A673 (cell line): ENCODE results near the gene ZSCAN32. TPM values are rescaled to one million over a fixed set of nuclear protein-coding genes. Genes with fewer than 3 reads are reported as not detected.

Experiments
- BruUV-seq: library from RNA; stranded (reverse); fragments of 400-500 nt; replicated peaks from 2 replicates; lab custom pipeline; 2021; lab: Mats Ljungman, UMichigan
- CTCF ChIA-PET: fragments of 300-600 bp; sonication (Branson Sonifier 250); formaldehyde crosslinking; loops from one replicate; lab custom pipeline; 2022; ENCODE audit warnings: antibody characterized with exemption; lab: Charles Lee
- POLR2A ChIA-PET: fragments of 300-600 bp; sonication (Branson Sonifier 250); formaldehyde crosslinking; loops from one replicate; lab custom pipeline; 2022; ENCODE audit warnings: antibody characterized with exemption; ENCODE audit not compliant: low non-redundant PET; lab: Charles Lee
- DNase-seq: peaks from one replicate; pipeline ENCODE4 v3.0.0-alpha.2; 2015; ENCODE audit warnings: low spot score
- H3K27ac ChIP-seq: fragments of 200-600 bp; sonication (generic); 2 replicates; pipeline ENCODE4 v1.5.1; 2016; ENCODE audit warnings: mixed run types, low read depth, mild to moderate bottlenecking, mixed read lengths, antibody characterized with exemption, low read length; ENCODE audit not compliant: poor library complexity, severe bottlenecking
- H3K27me3 ChIP-seq: fragments of 200-600 bp; sonication (generic); replicated peaks from 2 replicates; pipeline ENCODE4 v1.6.1; 2017; ENCODE audit warnings: mixed run types, low read depth, mild to moderate bottlenecking, mixed read lengths, antibody characterized with exemption, low read length; ENCODE audit not compliant: insufficient read depth, poor library complexity
- H3K36me3 ChIP-seq: fragments of 200-600 bp; sonication (generic); 2 replicates; pipeline ENCODE4 v1.6.1; 2016; ENCODE audit warnings: mixed run types, mild to moderate bottlenecking, mixed read lengths, antibody characterized with exemption, low read length; ENCODE audit not compliant: insufficient read depth, poor library complexity, severe bottlenecking
- H3K4me1 ChIP-seq: fragments of 200-600 bp; sonication (generic); 2 replicates; pipeline ENCODE4 v1.6.1; 2017; ENCODE audit warnings: mixed run types, mild to moderate bottlenecking, mixed read lengths, antibody characterized with exemption, low read length; ENCODE audit not compliant: insufficient read depth, poor library complexity, severe bottlenecking
- H3K4me3 ChIP-seq: fragments of 200-600 bp; sonication (generic); 2 replicates; pipeline ENCODE4 v1.5.1; 2016; ENCODE audit warnings: low read depth, mixed run types, mild to moderate bottlenecking, mixed read lengths, low read length; ENCODE audit not compliant: poor library complexity, severe bottlenecking
- H3K9me3 ChIP-seq: fragments of 200-600 bp; sonication (generic); 2 replicates; pipeline ENCODE4 v1.6.1; 2016; ENCODE audit warnings: mixed run types, low read depth, mild to moderate bottlenecking, mixed read lengths, antibody characterized with exemption, low read length; ENCODE audit not compliant: poor library complexity, severe bottlenecking
- CTCF ChIP-seq: fragments of 300-800, 200-600 bp; sonication (generic); conservative IDR thresholded peaks from 2 replicates; pipeline ENCODE4 v1.5.1; 2017; ENCODE audit warnings: low read depth, mild to moderate bottlenecking, antibody characterized with exemption, low read length, moderate library complexity, mixed read lengths
- EZH2 ChIP-seq: fragments of 200-600 bp; sonication (generic); IDR thresholded peaks from 2 replicates; pipeline ENCODE4 v1.6.1; 2017; ENCODE audit warnings: borderline replicate concordance, low read depth, mild to moderate bottlenecking, mixed read lengths, antibody characterized with exemption, low read length; ENCODE audit not compliant: poor library complexity, severe bottlenecking
- intact Hi-C: fragments of 100-400 bp; cut with micrococcal nuclease; formaldehyde crosslinking; loops from one replicate; pipeline ENCODE4 v1.10.0; 2022; ENCODE audit not compliant: unreplicated experiment
- total RNA-seq: library from RNA; stranded (reverse); gene quantifications from 2 replicates; pipeline ENCODE4 v1.2.3, GENCODE V29; 2021

The ZSCAN32 gene
- total RNA-seq, 1 experiment from 2014 or later: 17.3 TPM

GRCh38 chr16:3388325-3388724 is 12.5 kb downstream of the ZSCAN32 start:
- DNase-seq: no peak
- intact Hi-C loops: no loop called here
- no peak overlapping the region for H3K27ac ChIP-seq
- CTCF ChIA-PET: no interaction called here
- H3K4me3 ChIP-seq: no peak overlapping the region
- TF ChIP-seq CTCF: no peak
- H3K9me3 ChIP-seq: peaks cover 53% of the 10 kb centered on the region
- H3K4me1 ChIP-seq: no peaks in the 10 kb centered on the region
- POLR2A ChIA-PET: no interaction called here
- peaks cover 59% of the 10 kb centered on the region for H3K36me3 ChIP-seq
- BruUV-seq: no TSS peak
- H3K27me3 ChIP-seq: no peaks in the 10 kb centered on the region

GRCh38 chr16:3383045-3383448 is 17.8 kb downstream of the ZSCAN32 start:
- peaks cover 33% of the 10 kb centered on the region for H3K36me3 ChIP-seq

GRCh38 chr16:3377917-3378316 is 22.9 kb downstream of the ZSCAN32 start:
- intact Hi-C loops: no loop called here
- Histone ChIP-seq H3K9me3 (peaks cover 46% of the 10 kb centered on the region), H3K27ac (no peak overlapping the region), H3K27me3 (no peaks in the 10 kb centered on the region), H3K4me1 (no peaks in the 10 kb centered on the region), H3K36me3 (peaks cover 8% of the 10 kb centered on the region), H3K4me3 (no peak overlapping the region)
- DNase-seq: no peak
- BruUV-seq: no TSS peak
- CTCF ChIA-PET: no interaction called here
- no peak for TF ChIP-seq CTCF
- TF ChIP-seq EZH2: no peak
- POLR2A ChIA-PET: no interaction called here

More at GRCh38 chr16:3383045-3383448, 17.8 kb downstream of the ZSCAN32 start:
- Histone ChIP-seq H3K4me1 (no peaks in the 10 kb centered on the region), H3K9me3 (peaks cover 63% of the 10 kb centered on the region), H3K27me3 (no peaks in the 10 kb centered on the region), H3K27ac (no peak overlapping the region), H3K4me3 (no peak overlapping the region)
- POLR2A ChIA-PET: no interaction called here
- CTCF ChIA-PET: no interaction called here
- TF ChIP-seq EZH2: no peak
- TF ChIP-seq CTCF: no peak
- no peak for DNase-seq
- intact Hi-C loops: no loop called here
- BruUV-seq: no TSS peak
